OCI-LY1 (cell line): Measurements from ENCODE around the gene RALGPS2.

Experiments
- EZH2 ChIP-seq: fragments of 200-600 bp; sonication (generic), shearing (Covaris generic); IDR thresholded peaks from 2 replicates; pipeline ENCODE4 v1.8.0; 2017; ENCODE audit warnings: borderline replicate concordance, mixed run types, mild to moderate bottlenecking, antibody characterized with exemption, low read length, moderate library complexity, mixed read lengths
- TF ChIP-seq, protein P1 (sequence below): fragments of 200-600 bp; sonication (generic), shearing (Covaris generic); IDR thresholded peaks from 2 replicates; pipeline ENCODE4 v1.5.1; 2017; ENCODE audit warnings: mild to moderate bottlenecking, antibody characterized with exemption, low read length, moderate library complexity, mixed read lengths

DNA sequence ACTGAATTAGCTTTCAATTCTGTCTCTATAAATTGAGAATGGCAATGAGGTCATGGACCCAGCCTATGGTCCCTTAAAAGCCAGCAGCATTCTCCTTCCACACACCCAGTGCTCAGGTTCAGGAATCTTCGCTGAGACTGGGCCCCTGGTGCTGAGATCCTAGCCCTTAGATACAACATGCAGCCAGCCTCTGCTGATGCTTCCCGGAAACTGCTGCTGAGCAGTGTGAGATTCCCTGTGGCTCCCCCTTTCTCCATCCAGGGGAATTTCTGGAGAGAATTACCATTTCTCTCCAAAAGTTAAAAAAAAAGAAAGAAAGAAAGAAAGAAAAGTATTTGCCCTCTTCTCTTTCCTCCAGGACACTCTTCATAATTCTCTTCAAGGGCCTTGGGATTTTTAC lies 31.7 kb upstream of the RALGPS2 start:
- TF ChIP-seq, protein P1, sequence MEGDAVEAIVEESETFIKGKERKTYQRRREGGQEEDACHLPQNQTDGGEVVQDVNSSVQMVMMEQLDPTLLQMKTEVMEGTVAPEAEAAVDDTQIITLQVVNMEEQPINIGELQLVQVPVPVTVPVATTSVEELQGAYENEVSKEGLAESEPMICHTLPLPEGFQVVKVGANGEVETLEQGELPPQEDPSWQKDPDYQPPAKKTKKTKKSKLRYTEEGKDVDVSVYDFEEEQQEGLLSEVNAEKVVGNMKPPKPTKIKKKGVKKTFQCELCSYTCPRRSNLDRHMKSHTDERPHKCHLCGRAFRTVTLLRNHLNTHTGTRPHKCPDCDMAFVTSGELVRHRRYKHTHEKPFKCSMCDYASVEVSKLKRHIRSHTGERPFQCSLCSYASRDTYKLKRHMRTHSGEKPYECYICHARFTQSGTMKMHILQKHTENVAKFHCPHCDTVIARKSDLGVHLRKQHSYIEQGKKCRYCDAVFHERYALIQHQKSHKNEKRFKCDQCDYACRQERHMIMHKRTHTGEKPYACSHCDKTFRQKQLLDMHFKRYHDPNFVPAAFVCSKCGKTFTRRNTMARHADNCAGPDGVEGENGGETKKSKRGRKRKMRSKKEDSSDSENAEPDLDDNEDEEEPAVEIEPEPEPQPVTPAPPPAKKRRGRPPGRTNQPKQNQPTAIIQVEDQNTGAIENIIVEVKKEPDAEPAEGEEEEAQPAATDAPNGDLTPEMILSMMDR: no peak
- TF ChIP-seq EZH2: no peak
